OCI-LY7 (cell line): ENCODE results near the gene VPS13C. TPM values are rescaled to one million over a fixed set of nuclear protein-coding genes. Genes with fewer than 3 reads are reported as not detected.

Experiments used
- BruUV-seq: library from RNA; stranded (reverse); fragments of 400-500 nt; replicated peaks from 2 replicates; lab custom pipeline; 2021; lab: Mats Ljungman, UMichigan
- CTCF ChIA-PET: fragments of 300-600 bp; sonication (Branson Sonifier 250); formaldehyde crosslinking; loops from one replicate; lab custom pipeline; 2022; ENCODE audit warnings: antibody characterized with exemption; ENCODE audit not compliant: unreplicated experiment; lab: Charles Lee
- POLR2A ChIA-PET: fragments of 300-600 bp; sonication (Branson Sonifier 250); formaldehyde crosslinking; loops from one replicate; lab custom pipeline; 2022; ENCODE audit warnings: antibody characterized with exemption; lab: Charles Lee
- DNase-seq: peaks from one replicate; pipeline ENCODE4 v3.0.0-alpha.2; 2015; ENCODE audit warnings: low spot score
- H2AFZ ChIP-seq: fragments of 200-600 bp; sonication (generic), shearing (Covaris generic); 2 replicates; pipeline ENCODE4 v1.6.1; 2014; ENCODE audit warnings: mild to moderate bottlenecking, antibody characterized with exemption, low read length, moderate library complexity
- H3K27ac ChIP-seq: fragments of 200-600 bp; sonication (generic); 2 replicates; pipeline ENCODE4 v1.5.1; 2014; ENCODE audit warnings: mixed run types, low read depth, mild to moderate bottlenecking, moderate library complexity, low read length, inconsistent platforms; ENCODE audit not compliant: poor library complexity, severe bottlenecking
- H3K36me3 ChIP-seq: fragments of 200-600 bp; sonication (generic); 2 replicates; pipeline ENCODE4 v1.6.1; 2014; ENCODE audit warnings: mild to moderate bottlenecking, antibody characterized with exemption, low read length, moderate library complexity, mixed read lengths; ENCODE audit not compliant: insufficient read depth
- H3K4me1 ChIP-seq: fragments of 200-600 bp; sonication (generic); 2 replicates; pipeline ENCODE4 v1.5.1; 2014; ENCODE audit warnings: mild to moderate bottlenecking, low read length; ENCODE audit not compliant: insufficient read depth, poor library complexity, severe bottlenecking
- H3K4me2 ChIP-seq: fragments of 200-600 bp; sonication (generic); 2 replicates; pipeline ENCODE4 v1.6.1; 2014; ENCODE audit warnings: mild to moderate bottlenecking, low read length
- H3K4me3 ChIP-seq: fragments of 200-600 bp; sonication (generic); 2 replicates; pipeline ENCODE4 v1.5.1; 2014; ENCODE audit warnings: mild to moderate bottlenecking, low read depth, low read length; ENCODE audit not compliant: poor library complexity, severe bottlenecking
- H3K79me2 ChIP-seq: fragments of 200-600 bp; sonication (generic); 2 replicates; pipeline ENCODE4 v1.6.1; 2016; ENCODE audit warnings: low read depth, mild to moderate bottlenecking, low read length, moderate library complexity, mixed read lengths; ENCODE audit not compliant: insufficient read depth
- H3K9me2 ChIP-seq: fragments of 200-600 bp; sonication (generic); 2 replicates; pipeline ENCODE4 v1.6.1; 2016; ENCODE audit warnings: mild to moderate bottlenecking, low read length, mixed read lengths; ENCODE audit not compliant: insufficient read depth
- H3K9me3 ChIP-seq: fragments of 200-600 bp; sonication (generic); 2 replicates; pipeline ENCODE4 v1.6.1; 2014; ENCODE audit warnings: mild to moderate bottlenecking, mixed run types, low read length, mixed read lengths
- H4K20me1 ChIP-seq: fragments of 200-600 bp; sonication (generic); 2 replicates; pipeline ENCODE4 v1.6.1; 2014; ENCODE audit warnings: mild to moderate bottlenecking, antibody characterized with exemption, low read length, moderate library complexity, mixed read lengths; ENCODE audit not compliant: insufficient read depth
- CTCF ChIP-seq: fragments of 200-600 bp; sonication (generic); conservative IDR thresholded peaks from 2 replicates; pipeline ENCODE4 v1.5.1; 2014; ENCODE audit warnings: mild to moderate bottlenecking, antibody characterized with exemption, low read length, moderate library complexity, mixed read lengths
- EZH2phosphoT487 ChIP-seq: fragments of 200-600 bp; sonication (generic); IDR thresholded peaks from 2 replicates; pipeline ENCODE4 v1.6.1; 2018; ENCODE audit warnings: low read depth, borderline replicate concordance, mild to moderate bottlenecking, mixed run types, antibody characterized with exemption, low read length, moderate library complexity, mixed read lengths
- intact Hi-C: fragments of 100-400 bp; cut with micrococcal nuclease; formaldehyde crosslinking; loops from one replicate; pipeline ENCODE4 v1.10.0; 2022; ENCODE audit not compliant: unreplicated experiment
- total RNA-seq, 2 experiments: library from RNA; depleted of rRNA in 1 of 2; stranded (reverse); fragments of >200 nt in 1 of 2; shearing (Covaris generic) in 1 of 2; gene quantifications; 2 replicates each; pipeline ENCODE4 v1.2.3, GENCODE V29; 2014 to 2022

The VPS13C gene
- total RNA-seq, 2 experiments from 2014 or later, result 44.4 to 60.6 TPM

- ChIA-PET CTCF (no interaction called here), POLR2A (no interaction called here)
- TF ChIP-seq EZH2phosphoT487, result no peak
- peak; percentile 93 for TF ChIP-seq CTCF
- peak; percentile 43 for DNase-seq
- Histone ChIP-seq H3K4me2 (no peak overlapping the region), H3K9me2 (no peaks in the 10 kb centered on the region), H3K9me3 (no peaks in the 10 kb centered on the region), H3K36me3 (no peaks in the 10 kb centered on the region), H3K4me1 (no peaks in the 10 kb centered on the region), H4K20me1 (no peaks in the 10 kb centered on the region), H3K79me2 (no peaks in the 10 kb centered on the region), H3K27ac (no peak overlapping the region), H2AFZ (no peak overlapping the region), H3K4me3 (no peak overlapping the region)
- no TSS peak for BruUV-seq
- intact Hi-C loops, result loop anchor here (2.0 to 10.0 kb wide), 4 partner anchors 201 to 1251 kb away; no protein-coding TSS in a partner anchor
Measured at GRCh38 chr15:61835496-61836106, 224.6 kb downstream of the VPS13C start.

- TF ChIP-seq EZH2phosphoT487, result no peak
- no TSS peak for BruUV-seq
- Histone ChIP-seq H2AFZ (no peak overlapping the region), H3K36me3 (no peaks in the 10 kb centered on the region), H3K9me3 (no peaks in the 10 kb centered on the region), H3K27ac (no peak overlapping the region), H3K4me1 (no peaks in the 10 kb centered on the region), H4K20me1 (no peaks in the 10 kb centered on the region), H3K4me3 (no peak overlapping the region), H3K79me2 (no peaks in the 10 kb centered on the region), H3K4me2 (no peak overlapping the region), H3K9me2 (no peaks in the 10 kb centered on the region)
- CTCF ChIA-PET, result no interaction called here
- POLR2A ChIA-PET, result no interaction called here
- intact Hi-C loops, result loop anchor here (2.0 to 10.0 kb wide), 4 partner anchors 200 to 1250 kb away; no protein-coding TSS in a partner anchor
- DNase-seq, result no peak
Measured at GRCh38 chr15:61835029-61835428, 225.2 kb downstream of the VPS13C start.

- intact Hi-C loops, result loop anchor here (2.0 to 10.0 kb wide), 3 partner anchors 199 to 1249 kb away; no protein-coding TSS in a partner anchor
- no TSS peak for BruUV-seq
- Histone ChIP-seq H2AFZ (no peak overlapping the region), H4K20me1 (no peaks in the 10 kb centered on the region), H3K4me2 (no peak overlapping the region), H3K27ac (no peak overlapping the region), H3K4me1 (no peaks in the 10 kb centered on the region), H3K36me3 (no peaks in the 10 kb centered on the region), H3K9me2 (no peaks in the 10 kb centered on the region), H3K9me3 (no peaks in the 10 kb centered on the region), H3K4me3 (no peak overlapping the region), H3K79me2 (no peaks in the 10 kb centered on the region)
- DNase-seq, result peak; percentile 71
- peak; percentile 96 for TF ChIP-seq CTCF
- TF ChIP-seq EZH2phosphoT487, result no peak
- ChIA-PET POLR2A (interaction anchor here (0.6 to 0.7 kb wide), 2 partner anchors 163 to 442 kb away, joined by 3 read pairs; no protein-coding TSS in a partner anchor), CTCF (interaction anchor here (0.6 to 1.5 kb wide), 2 partner anchors 227 to 1349 kb away, joined by 3 read pairs; no protein-coding TSS in a partner anchor)
Measured at GRCh38 chr15:61834076-61834697, 226.1 kb downstream of the VPS13C start.
